Endodermal cell (in vitro differentiated cells): Measurements from ENCODE around the gene MAN2A2. TPM values are rescaled to one million over a fixed set of nuclear protein-coding genes. Genes with fewer than 3 reads are reported as not detected.

Experiments used
- DNase-seq: peaks from one replicate; pipeline ENCODE4 v3.0.0-alpha.2; 2017
- H3K27ac ChIP-seq: 2 replicates; pipeline ENCODE4 v1.5.1; 2013; ENCODE audit warnings: mild to moderate bottlenecking, low read depth, low read length, moderate library complexity
- H3K27me3 ChIP-seq: 2 replicates; pipeline ENCODE4 v1.6.1; 2013; ENCODE audit warnings: mild to moderate bottlenecking, low read length, moderate library complexity; ENCODE audit not compliant: insufficient read depth, control insufficient read depth, poor library complexity, severe bottlenecking
- H3K36me3 ChIP-seq: 2 replicates; pipeline ENCODE4 v1.7.0; 2013; ENCODE audit warnings: mild to moderate bottlenecking, low read length, moderate library complexity; ENCODE audit not compliant: control insufficient read depth, insufficient read depth
- H3K4me1 ChIP-seq: one replicate; pipeline ENCODE4 v1.7.0; 2013; ENCODE audit warnings: low read length; ENCODE audit not compliant: control insufficient read depth, insufficient read depth
- H3K4me3 ChIP-seq: 2 replicates; pipeline ENCODE4 v1.5.1; 2013; ENCODE audit warnings: mild to moderate bottlenecking, low read length, moderate library complexity
- H3K9ac ChIP-seq: 2 replicates; pipeline ENCODE4 v1.6.1; 2013; ENCODE audit warnings: mild to moderate bottlenecking, low read length, moderate library complexity; ENCODE audit not compliant: poor library complexity, severe bottlenecking; ENCODE audit errors: extremely low read depth
- H3K9me3 ChIP-seq: 2 replicates; pipeline ENCODE4 v1.6.1; 2013; ENCODE audit warnings: mild to moderate bottlenecking, low read length, moderate library complexity; ENCODE audit not compliant: control insufficient read depth
- H3K27ac Mint-ChIP-seq: 2 replicates; pipeline ENCODE4 v1.8.0; 2020; ENCODE audit warnings: mixed read lengths
- H3K27me3 Mint-ChIP-seq: 2 replicates; pipeline ENCODE4 v1.8.0; 2021; ENCODE audit warnings: mild to moderate bottlenecking, mixed read lengths; ENCODE audit not compliant: insufficient read depth
- H3K36me3 Mint-ChIP-seq: 2 replicates; pipeline ENCODE4 v1.8.0; 2020; ENCODE audit warnings: low read depth, mixed read lengths
- H3K4me1 Mint-ChIP-seq: 2 replicates; pipeline ENCODE4 v1.8.0; 2020; ENCODE audit warnings: mixed read lengths
- H3K4me3 Mint-ChIP-seq: 2 replicates; pipeline ENCODE4 v1.8.0; 2020; ENCODE audit warnings: mild to moderate bottlenecking, moderate library complexity, mixed read lengths
- H3K9me3 Mint-ChIP-seq: 2 replicates; pipeline ENCODE4 v1.8.0; 2020; ENCODE audit warnings: mild to moderate bottlenecking, mixed read lengths
- WGBS, 2 experiments: methylation state at CpG; one replicate each; pipeline versions ENCODE4 v1.1.5 to v1.1.7; 2013; ENCODE audit warnings: missing lambda C conversion rate in 2 of 2, mixed read lengths in 1 of 2; ENCODE audit not compliant: insufficient coverage in 1 of 2, insufficient read length in 1 of 2; 5-methylcytosine and 5-hydroxymethylcytosine counted together
- total RNA-seq, 2 donors: library from RNA; stranded (reverse); fragmentation: NEBNext Ultra II Directional in 1 of 2; extraction: Animal tissue kit (Norgen Biotek cat#: 25700) in 1 of 2; gene quantifications; 2 replicates in 1 of 2; 3 replicates in 1 of 2; pipeline ENCODE4 v1.2.1, GENCODE V29; 2021
- TF ChIP-seq, protein P1 (sequence below): fragments of 200-600 bp; sonication (generic); conservative IDR thresholded peaks from 2 replicates; pipeline ENCODE4 v1.5.0; 2021; ENCODE audit warnings: antibody characterized with exemption, mild to moderate bottlenecking

The MAN2A2 gene
- total RNA-seq, 2 donors from 2014 or later: 41.0 to 62.9 TPM

DNA sequence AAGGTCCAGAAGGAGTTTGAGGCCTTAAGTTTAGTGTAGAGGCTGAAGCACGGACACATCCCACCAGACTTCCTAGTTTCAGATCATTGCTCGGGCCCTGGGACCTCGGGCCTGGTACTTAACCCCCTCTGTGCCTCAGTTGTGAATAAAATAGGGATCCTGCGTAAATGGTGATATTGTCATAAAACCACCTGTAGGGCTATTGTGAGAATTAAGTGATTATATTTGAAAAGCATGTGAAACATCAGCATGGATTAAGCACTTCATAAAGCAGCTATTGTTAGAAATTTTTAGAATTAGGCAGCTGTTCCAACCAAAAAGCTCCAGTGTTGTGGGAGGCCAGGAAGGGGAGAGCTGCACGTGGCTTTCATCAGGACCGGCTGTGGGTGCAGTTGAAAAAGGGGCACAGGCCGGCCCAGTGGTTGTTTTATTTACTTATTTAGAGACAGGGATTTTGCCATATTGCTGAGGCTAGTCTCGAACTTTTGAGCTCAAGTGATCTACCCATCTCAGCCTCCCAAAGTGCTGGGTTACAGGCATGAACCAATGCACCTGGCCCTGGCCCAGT lies 56.0 kb downstream of the MAN2A2 start:
- TF ChIP-seq, protein P1, sequence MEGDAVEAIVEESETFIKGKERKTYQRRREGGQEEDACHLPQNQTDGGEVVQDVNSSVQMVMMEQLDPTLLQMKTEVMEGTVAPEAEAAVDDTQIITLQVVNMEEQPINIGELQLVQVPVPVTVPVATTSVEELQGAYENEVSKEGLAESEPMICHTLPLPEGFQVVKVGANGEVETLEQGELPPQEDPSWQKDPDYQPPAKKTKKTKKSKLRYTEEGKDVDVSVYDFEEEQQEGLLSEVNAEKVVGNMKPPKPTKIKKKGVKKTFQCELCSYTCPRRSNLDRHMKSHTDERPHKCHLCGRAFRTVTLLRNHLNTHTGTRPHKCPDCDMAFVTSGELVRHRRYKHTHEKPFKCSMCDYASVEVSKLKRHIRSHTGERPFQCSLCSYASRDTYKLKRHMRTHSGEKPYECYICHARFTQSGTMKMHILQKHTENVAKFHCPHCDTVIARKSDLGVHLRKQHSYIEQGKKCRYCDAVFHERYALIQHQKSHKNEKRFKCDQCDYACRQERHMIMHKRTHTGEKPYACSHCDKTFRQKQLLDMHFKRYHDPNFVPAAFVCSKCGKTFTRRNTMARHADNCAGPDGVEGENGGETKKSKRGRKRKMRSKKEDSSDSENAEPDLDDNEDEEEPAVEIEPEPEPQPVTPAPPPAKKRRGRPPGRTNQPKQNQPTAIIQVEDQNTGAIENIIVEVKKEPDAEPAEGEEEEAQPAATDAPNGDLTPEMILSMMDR: no peak
- no peaks in the 10 kb centered on the region for H3K9me3 ChIP-seq
- H3K27ac Mint-ChIP-seq: no peak overlapping the region
- WGBS, 2 experiments: 91 to 100% methylated on average over 5 to 8 of the region's 8 CpGs
- peaks cover 37% of the 10 kb centered on the region for H3K36me3 Mint-ChIP-seq
- no peaks in the 10 kb centered on the region for H3K4me1 ChIP-seq
- no peak for DNase-seq
- H3K36me3 ChIP-seq: peaks cover 38% of the 10 kb centered on the region
- no peaks in the 10 kb centered on the region for H3K27me3 ChIP-seq
- H3K4me3 ChIP-seq: no peak overlapping the region
- H3K4me3 Mint-ChIP-seq: no peak overlapping the region
- H3K4me1 Mint-ChIP-seq: peaks cover 10% of the 10 kb centered on the region
- H3K9ac ChIP-seq: no peak overlapping the region
- no peaks in the 10 kb centered on the region for H3K27me3 Mint-ChIP-seq
- no peaks in the 10 kb centered on the region for H3K9me3 Mint-ChIP-seq
- H3K27ac ChIP-seq: no peak overlapping the region

DNA sequence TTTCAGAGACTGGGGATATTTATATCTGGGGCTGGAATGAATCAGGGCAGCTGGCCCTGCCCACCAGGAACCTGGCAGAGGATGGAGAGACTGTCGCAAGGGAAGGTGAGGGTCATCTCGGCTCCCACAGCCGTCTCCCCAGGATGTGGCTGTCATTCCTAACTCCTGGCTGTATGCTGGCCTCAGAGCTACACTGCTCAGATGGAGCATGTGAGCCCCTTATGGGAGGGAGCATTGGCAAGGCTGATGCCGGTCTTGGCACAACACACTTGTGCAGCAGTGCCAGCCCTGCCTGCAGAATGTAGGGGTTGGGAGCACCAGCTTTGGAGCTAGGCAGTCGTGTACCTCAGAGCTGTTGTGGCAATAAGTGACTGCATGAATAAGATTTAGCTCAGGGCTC lies 56.8 kb downstream of the MAN2A2 start:
- no peak for DNase-seq
- H3K9me3 ChIP-seq: no peaks in the 10 kb centered on the region
- peaks cover 43% of the 10 kb centered on the region for H3K36me3 ChIP-seq
- WGBS, 2 experiments: 92 to 94% methylated on average over 4 to 5 of the region's 5 CpGs
- Mint-ChIP-seq H3K36me3 (peaks cover 40% of the 10 kb centered on the region), H3K27me3 (no peaks in the 10 kb centered on the region), H3K27ac (no peak overlapping the region), H3K4me1 (peaks cover 10% of the 10 kb centered on the region), H3K4me3 (no peak overlapping the region), H3K9me3 (no peaks in the 10 kb centered on the region)
- TF ChIP-seq, protein P1: no peak
- no peak overlapping the region for H3K4me3 ChIP-seq
- H3K27me3 ChIP-seq: no peaks in the 10 kb centered on the region
- H3K27ac ChIP-seq: no peak overlapping the region
- H3K9ac ChIP-seq: no peak overlapping the region
- H3K4me1 ChIP-seq: no peaks in the 10 kb centered on the region

DNA sequence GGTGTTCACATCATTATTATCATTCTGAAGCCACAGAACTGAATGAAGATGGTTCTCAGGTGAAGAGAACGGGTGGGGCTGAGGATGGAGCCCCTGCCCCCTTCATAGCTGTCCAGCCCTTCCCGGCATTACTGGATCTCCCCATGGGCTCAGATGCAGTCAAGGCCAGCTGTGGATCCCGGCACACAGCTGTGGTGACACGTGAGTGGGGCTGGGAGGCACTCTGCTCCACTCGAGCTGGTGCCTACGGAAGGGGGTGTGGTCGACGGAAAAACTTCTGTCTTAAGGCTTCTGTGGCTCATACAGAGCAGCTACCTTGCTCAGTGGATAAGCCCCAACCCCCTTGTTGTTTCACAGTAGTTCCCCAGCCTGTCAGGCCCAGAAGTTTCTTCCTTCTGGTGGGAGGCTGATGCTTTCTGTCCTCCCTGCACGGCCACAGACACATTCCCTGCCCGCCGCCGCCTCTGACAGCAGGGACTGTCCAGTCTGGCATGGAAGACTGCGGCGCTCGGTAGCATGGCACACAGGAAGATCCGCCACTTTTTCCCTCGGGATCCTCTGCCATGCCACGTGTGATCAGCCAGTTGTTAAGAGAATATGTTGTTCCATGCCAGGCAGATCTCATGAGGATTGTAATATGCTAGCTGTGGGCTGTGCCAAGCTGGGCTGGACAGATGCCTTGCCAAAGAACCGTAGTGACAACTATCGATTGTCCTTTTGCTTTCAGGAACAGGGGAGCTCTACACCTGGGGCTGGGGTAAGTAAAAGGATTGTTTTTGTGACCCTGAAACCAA lies 57.4 kb downstream of the MAN2A2 start:
- no peak overlapping the region for H3K4me3 ChIP-seq
- H3K27ac Mint-ChIP-seq: no peak overlapping the region
- H3K36me3 Mint-ChIP-seq: peaks cover 43% of the 10 kb centered on the region
- no peak overlapping the region for H3K27ac ChIP-seq
- H3K4me1 Mint-ChIP-seq: peaks cover 10% of the 10 kb centered on the region
- H3K27me3 Mint-ChIP-seq: no peaks in the 10 kb centered on the region
- H3K36me3 ChIP-seq: peaks cover 43% of the 10 kb centered on the region
- no peaks in the 10 kb centered on the region for H3K4me1 ChIP-seq
- DNase-seq: no peak
- H3K4me3 Mint-ChIP-seq: no peak overlapping the region
- H3K9ac ChIP-seq: no peak overlapping the region
- no peaks in the 10 kb centered on the region for H3K27me3 ChIP-seq
- WGBS, 2 experiments: 90 to 96% methylated on average over 19 to 20 of the region's 20 CpGs
- TF ChIP-seq, protein P1: no peak
- H3K9me3 Mint-ChIP-seq: no peaks in the 10 kb centered on the region
- H3K9me3 ChIP-seq: no peaks in the 10 kb centered on the region
